ENCODE results near the gene S100A16. TPM values are rescaled to one million over a fixed set of nuclear protein-coding genes. Genes with fewer than 3 reads are reported as not detected.
A peak's percentile ranks its signal among the peaks of the same experiment; 100 is the strongest.

Gene S100A16, protein sequence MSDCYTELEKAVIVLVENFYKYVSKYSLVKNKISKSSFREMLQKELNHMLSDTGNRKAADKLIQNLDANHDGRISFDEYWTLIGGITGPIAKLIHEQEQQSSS
- total RNA-seq (not detected), polyA plus RNA-seq (not detected)

DNA sequence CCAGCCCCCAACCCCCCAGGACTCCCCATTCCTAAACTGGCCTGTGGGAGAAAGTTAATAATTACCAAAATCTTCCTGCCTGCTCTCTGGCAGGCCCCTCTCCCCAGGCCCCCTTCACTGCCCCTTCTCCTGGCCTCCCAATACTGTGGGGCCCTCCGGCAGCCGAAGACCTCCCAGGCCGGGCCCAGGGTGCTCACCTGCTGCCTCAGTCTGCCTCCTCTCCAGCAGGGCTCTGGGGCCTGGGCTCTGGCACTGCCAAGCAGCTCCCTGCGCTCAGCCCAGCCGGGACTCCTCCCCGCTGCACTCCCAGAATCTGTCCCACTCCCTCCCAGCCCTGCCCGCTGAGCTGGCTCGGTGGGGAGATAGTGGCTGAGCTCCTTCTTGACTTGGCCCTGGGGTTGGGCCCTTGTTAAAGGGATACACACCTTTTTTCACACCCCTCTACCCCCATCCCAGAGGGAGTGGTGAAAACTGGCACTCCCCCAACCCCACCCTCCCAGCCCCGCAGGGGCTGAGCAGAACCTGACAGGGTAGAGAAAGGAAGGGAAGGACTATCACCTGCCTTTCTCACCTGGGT is at the start of gene S100A16:
TSS of gene S100A16 (minus strand) at position 383 of the 577 bp plus-strand sequence. CDS start 4,986 bp downstream, outside the sequence.
- Histone ChIP-seq H3K36me3 (ENCODE audit: control insufficient read depth, insufficient read depth, low read length) (no peaks in the 10 kb centered on the region), H3K27ac (ENCODE audit: insufficient read depth, low read length, poor library complexity, severe bottlenecking) (no peak within 1 kb of the TSS), H3K27me3 (ENCODE audit: control insufficient read depth, insufficient read depth, low read length) (no peaks in the 10 kb centered on the region), H3K9me3 (ENCODE audit: control insufficient read depth in 2 of 2, low read length in 2 of 2) (no peaks in the 10 kb centered on the region), H3K4me3 (ENCODE audit: low read depth, low read length) (no peak within 1 kb of the TSS), H3K4me1 (ENCODE audit: control insufficient read depth, insufficient read depth, low read length, poor library complexity, severe bottlenecking) (no peaks in the 10 kb centered on the region)
- Mint-ChIP-seq H3K36me3 (no peaks in the 10 kb centered on the region), H3K27me3 (no peaks in the 10 kb centered on the region), H3K4me1 (peaks cover 0 to 4% (median 0%) of the 10 kb centered on the region in 4 donors), H3K27ac (peak within 1 kb of the TSS in 1 of 3 donors; percentile 25), H3K4me3 (no peak within 1 kb of the TSS), H3K9me3 (no peaks in the 10 kb centered on the region)
- ATAC-seq (ENCODE audit: low read depth in 2 of 2) (no peak), DNase-seq (no peak)

DNA sequence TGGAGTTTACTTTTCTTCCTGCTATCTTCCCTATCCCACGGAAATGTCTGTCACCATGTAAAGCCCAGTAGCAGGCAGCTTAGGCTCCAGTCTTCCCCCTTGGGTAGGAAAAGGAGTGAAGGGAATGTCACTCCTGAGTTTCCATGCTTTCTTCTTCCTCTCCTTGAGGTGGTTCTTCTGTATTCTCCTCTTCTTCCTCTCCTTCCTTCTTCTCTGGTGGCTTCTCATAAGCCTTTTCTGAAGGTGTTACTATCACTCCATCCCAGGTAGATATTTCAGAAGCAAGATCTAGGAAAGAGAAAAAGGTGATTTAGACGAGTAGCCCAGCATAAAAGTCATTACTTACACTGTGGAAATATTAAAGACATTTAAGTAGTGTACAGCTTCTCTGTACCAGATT is 49.3 kb upstream of the S100A16 start:
- Mint-ChIP-seq H3K27ac (no peak overlapping the region), H3K27me3 (no peaks in the 10 kb centered on the region), H3K36me3 (peaks cover 29% of the 10 kb centered on the region), H3K4me3 (peak overlapping the region in 2 of 4 donors; percentile 43 to 84), H3K9me3 (no peaks in the 10 kb centered on the region), H3K4me1 (peaks cover 8 to 33% (median 16%) of the 10 kb centered on the region in 4 donors)
- DNase-seq, result no peak
- Histone ChIP-seq H3K36me3 (ENCODE audit: control insufficient read depth, insufficient read depth, low read length) (peaks cover 65% of the 10 kb centered on the region), H3K9me3 (ENCODE audit: control insufficient read depth in 2 of 2, low read length in 2 of 2) (no peaks in the 10 kb centered on the region), H3K4me3 (ENCODE audit: low read depth, low read length) (no peak overlapping the region), H3K4me1 (ENCODE audit: control insufficient read depth, insufficient read depth, low read length, poor library complexity, severe bottlenecking) (peaks cover 14% of the 10 kb centered on the region), H3K27me3 (ENCODE audit: control insufficient read depth, insufficient read depth, low read length) (no peaks in the 10 kb centered on the region), H3K27ac (ENCODE audit: insufficient read depth, low read length, poor library complexity, severe bottlenecking) (no peak overlapping the region)
- no peak for ATAC-seq (ENCODE audit: low read depth in 2 of 2)

DNA sequence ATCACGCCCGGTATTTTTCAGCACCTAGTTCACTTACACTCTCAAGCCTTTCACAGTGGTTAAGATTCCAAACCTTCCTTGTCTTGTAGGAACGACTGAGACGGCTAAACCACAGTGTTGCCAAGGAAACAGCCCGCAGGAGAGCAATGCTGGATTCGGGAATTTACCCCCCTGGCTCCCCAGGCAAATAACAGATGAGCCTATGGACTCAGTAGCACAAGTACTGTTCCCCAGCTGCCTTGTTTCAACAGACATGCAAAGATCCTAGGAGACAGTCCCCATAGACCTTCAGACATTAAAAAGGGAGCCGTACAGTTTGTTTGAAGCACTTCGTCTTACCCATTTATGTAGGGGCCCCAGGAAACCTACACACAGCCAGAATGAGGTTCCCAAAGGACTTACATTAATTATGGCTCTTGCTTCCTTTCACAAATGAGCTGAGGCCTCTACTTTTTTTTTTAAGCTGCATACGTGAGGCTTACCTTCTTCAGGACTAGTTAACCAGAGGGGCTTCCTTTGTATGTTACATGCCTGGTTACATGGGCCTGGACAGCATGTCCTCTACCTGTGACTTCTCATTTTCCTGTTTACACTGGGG is 48.3 kb upstream of the S100A16 start:
- Mint-ChIP-seq H3K27me3 (no peaks in the 10 kb centered on the region), H3K4me3 (peak overlapping the region; percentile 16 to 71 (median 50)), H3K4me1 (peaks cover 8 to 37% (median 17%) of the 10 kb centered on the region in 4 donors), H3K36me3 (peaks cover 29% of the 10 kb centered on the region), H3K27ac (peak overlapping the region in 2 of 3 donors; percentile 36 to 58), H3K9me3 (no peaks in the 10 kb centered on the region)
- no peak for ATAC-seq (ENCODE audit: low read depth in 2 of 2)
- no peak overlapping the region for H3K4me3 ChIP-seq (ENCODE audit: low read depth, low read length)
- H3K36me3 ChIP-seq (ENCODE audit: control insufficient read depth, insufficient read depth, low read length), result peaks cover 54% of the 10 kb centered on the region
- H3K4me1 ChIP-seq (ENCODE audit: control insufficient read depth, insufficient read depth, low read length, poor library complexity, severe bottlenecking), result peaks cover 14% of the 10 kb centered on the region
- no peak for DNase-seq
- no peak overlapping the region for H3K27ac ChIP-seq (ENCODE audit: insufficient read depth, low read length, poor library complexity, severe bottlenecking)
- no peaks in the 10 kb centered on the region for H3K27me3 ChIP-seq (ENCODE audit: control insufficient read depth, insufficient read depth, low read length)
- H3K9me3 ChIP-seq (ENCODE audit: control insufficient read depth in 2 of 2, low read length in 2 of 2), result no peaks in the 10 kb centered on the region

- Histone ChIP-seq H3K4me3 (ENCODE audit: low read depth, low read length) (peak overlapping the region; percentile 90), H3K36me3 (ENCODE audit: control insufficient read depth, insufficient read depth, low read length) (peaks cover 39% of the 10 kb centered on the region), H3K27ac (ENCODE audit: insufficient read depth, low read length, poor library complexity, severe bottlenecking) (peak overlapping the region; percentile 88), H3K4me1 (ENCODE audit: control insufficient read depth, insufficient read depth, low read length, poor library complexity, severe bottlenecking) (peaks cover 14% of the 10 kb centered on the region), H3K9me3 (ENCODE audit: control insufficient read depth in 2 of 2, low read length in 2 of 2) (no peaks in the 10 kb centered on the region), H3K27me3 (ENCODE audit: control insufficient read depth, insufficient read depth, low read length) (no peaks in the 10 kb centered on the region)
- no peak for ATAC-seq (ENCODE audit: low read depth in 2 of 2)
- peak overlapping the region in 2 of 3 donors; percentile 94 to 96 for H3K27ac Mint-ChIP-seq
- H3K4me1 Mint-ChIP-seq, result peaks cover 7 to 30% (median 13%) of the 10 kb centered on the region in 4 donors
- H3K4me3 Mint-ChIP-seq, result peak overlapping the region; percentile 96 to 99 (median 98)
- peaks cover 20% of the 10 kb centered on the region for H3K36me3 Mint-ChIP-seq
- DNase-seq, result no peak
- H3K27me3 Mint-ChIP-seq, result no peaks in the 10 kb centered on the region
- no peaks in the 10 kb centered on the region for H3K9me3 Mint-ChIP-seq
Observed at GRCh38 chr1:153659656-153660055, 46.7 kb upstream of the S100A16 start.

DNA sequence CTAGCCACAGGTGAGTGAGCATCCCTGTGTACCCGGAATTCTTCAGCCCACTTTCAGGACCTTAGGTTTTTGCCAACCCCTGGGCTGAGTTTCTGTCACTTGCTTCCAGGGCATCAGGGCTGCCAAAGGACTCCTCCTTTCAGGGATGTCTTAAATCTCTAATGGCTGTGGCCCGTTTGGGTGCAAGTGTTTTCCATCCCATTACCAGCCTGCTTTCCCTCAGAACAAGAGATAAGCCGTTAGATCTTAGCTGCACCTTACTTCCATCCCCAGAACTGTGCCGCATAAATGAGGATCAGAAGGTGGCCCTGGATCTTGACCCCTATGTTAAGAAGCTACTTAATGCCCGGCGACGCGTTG is 46.2 kb upstream of the S100A16 start:
- Histone ChIP-seq H3K4me3 (ENCODE audit: low read depth, low read length) (peak overlapping the region; percentile 90), H3K4me1 (ENCODE audit: control insufficient read depth, insufficient read depth, low read length, poor library complexity, severe bottlenecking) (peaks cover 14% of the 10 kb centered on the region), H3K9me3 (ENCODE audit: control insufficient read depth in 2 of 2, low read length in 2 of 2) (no peaks in the 10 kb centered on the region), H3K36me3 (ENCODE audit: control insufficient read depth, insufficient read depth, low read length) (peaks cover 34% of the 10 kb centered on the region), H3K27me3 (ENCODE audit: control insufficient read depth, insufficient read depth, low read length) (no peaks in the 10 kb centered on the region), H3K27ac (ENCODE audit: insufficient read depth, low read length, poor library complexity, severe bottlenecking) (peak overlapping the region; percentile 88)
- peaks cover 17% of the 10 kb centered on the region for H3K36me3 Mint-ChIP-seq
- H3K27me3 Mint-ChIP-seq, result no peaks in the 10 kb centered on the region
- H3K9me3 Mint-ChIP-seq, result no peaks in the 10 kb centered on the region
- DNase-seq, result no peak
- peak overlapping the region; percentile 96 to 99 (median 98) for H3K4me3 Mint-ChIP-seq
- no peak for ATAC-seq (ENCODE audit: low read depth in 2 of 2)
- H3K4me1 Mint-ChIP-seq, result peaks cover 7 to 30% (median 13%) of the 10 kb centered on the region in 4 donors
- H3K27ac Mint-ChIP-seq, result peak overlapping the region; percentile 94 to 97 (median 96)

DNA sequence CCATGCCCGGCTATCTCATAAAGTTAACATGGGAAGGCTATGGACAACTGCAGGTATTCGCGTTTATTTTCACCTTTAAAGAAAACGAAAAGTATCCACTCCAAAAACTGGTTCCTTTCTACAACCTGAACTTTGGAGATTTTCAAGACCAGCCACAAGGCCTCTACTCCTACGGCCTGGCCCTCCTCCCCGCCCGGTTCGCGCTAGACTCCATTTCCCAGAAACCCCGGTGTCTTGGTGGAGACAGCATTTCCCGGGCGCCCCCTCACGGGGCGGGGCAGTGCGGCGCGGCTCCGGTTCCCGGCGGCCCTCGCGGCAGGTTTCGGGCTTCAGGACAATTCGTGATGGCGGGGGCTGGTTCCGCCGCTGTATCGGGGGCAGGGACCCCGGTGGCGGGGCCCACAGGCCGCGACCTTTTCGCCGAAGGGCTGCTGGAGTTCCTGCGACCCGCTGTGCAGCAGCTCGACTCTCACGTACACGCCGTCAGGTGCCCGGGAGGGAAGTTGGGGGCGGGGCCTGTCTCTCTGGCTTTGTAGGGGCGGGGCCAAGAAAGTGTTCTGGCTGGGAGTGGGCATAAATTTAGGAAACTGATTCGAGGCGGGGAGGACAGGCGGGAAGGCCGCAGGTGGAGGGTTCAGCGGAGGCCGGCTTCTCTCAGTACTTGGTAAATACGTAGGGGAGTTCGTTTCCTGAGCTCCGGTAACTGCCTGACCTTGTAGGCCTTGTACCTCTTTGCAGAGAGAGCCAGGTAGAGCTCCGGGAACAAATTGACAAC is 45.6 kb upstream of the S100A16 start, which contains the start of gene SNAPIN:
TSS of gene SNAPIN (plus strand) at position 304 of the 775 bp plus-strand sequence. CDS start at position 345, 41 bp downstream.
- no peaks in the 10 kb centered on the region for H3K27me3 ChIP-seq (ENCODE audit: control insufficient read depth, insufficient read depth, low read length)
- Mint-ChIP-seq H3K4me3 (peak within 1 kb of the TSS; percentile 96 to 99 (median 98)), H3K36me3 (peaks cover 13% of the 10 kb centered on the region), H3K9me3 (no peaks in the 10 kb centered on the region), H3K27me3 (no peaks in the 10 kb centered on the region), H3K4me1 (peaks cover 7 to 30% (median 13%) of the 10 kb centered on the region in 4 donors), H3K27ac (peak within 1 kb of the TSS; percentile 94 to 97 (median 96))
- H3K9me3 ChIP-seq (ENCODE audit: control insufficient read depth in 2 of 2, low read length in 2 of 2), result no peaks in the 10 kb centered on the region
- H3K36me3 ChIP-seq (ENCODE audit: control insufficient read depth, insufficient read depth, low read length), result peaks cover 28% of the 10 kb centered on the region
- DNase-seq (peak; percentile 84 to 94 (median 90)), ATAC-seq (ENCODE audit: low read depth in 2 of 2) (peak; percentile 96 to 97)
- peak within 1 kb of the TSS; percentile 90 for H3K4me3 ChIP-seq (ENCODE audit: low read depth, low read length)
- H3K27ac ChIP-seq (ENCODE audit: insufficient read depth, low read length, poor library complexity, severe bottlenecking), result peak within 1 kb of the TSS; percentile 88
- peaks cover 14% of the 10 kb centered on the region for H3K4me1 ChIP-seq (ENCODE audit: control insufficient read depth, insufficient read depth, low read length, poor library complexity, severe bottlenecking)

GRCh38 chr1:153655333-153655732 is 42.4 kb upstream of the S100A16 start:
- Mint-ChIP-seq H3K36me3 (no peaks in the 10 kb centered on the region), H3K9me3 (no peaks in the 10 kb centered on the region), H3K4me3 (no peak overlapping the region), H3K4me1 (peaks cover 0 to 26% (median 11%) of the 10 kb centered on the region in 4 donors), H3K27me3 (no peaks in the 10 kb centered on the region), H3K27ac (no peak overlapping the region)
- H3K9me3 ChIP-seq (ENCODE audit: control insufficient read depth in 2 of 2, low read length in 2 of 2), result no peaks in the 10 kb centered on the region
- no peak overlapping the region for H3K27ac ChIP-seq (ENCODE audit: insufficient read depth, low read length, poor library complexity, severe bottlenecking)
- ATAC-seq (ENCODE audit: low read depth in 2 of 2) (no peak), DNase-seq (no peak)
- no peak overlapping the region for H3K4me3 ChIP-seq (ENCODE audit: low read depth, low read length)
- peaks cover 14% of the 10 kb centered on the region for H3K4me1 ChIP-seq (ENCODE audit: control insufficient read depth, insufficient read depth, low read length, poor library complexity, severe bottlenecking)
- H3K36me3 ChIP-seq (ENCODE audit: control insufficient read depth, insufficient read depth, low read length), result no peaks in the 10 kb centered on the region
- H3K27me3 ChIP-seq (ENCODE audit: control insufficient read depth, insufficient read depth, low read length), result no peaks in the 10 kb centered on the region

All from CD4-positive, CD25-positive, alpha-beta regulatory T cell (primary cell).